OCI-LY3 (cell line): ENCODE measurements around the gene VSIG4.

Experiments used
- CTCF ChIP-seq: fragments of 200-600, 300-600 bp; sonication (generic); IDR thresholded peaks from 2 replicates; pipeline ENCODE4 v1.5.1; 2014; ENCODE audit warnings: antibody characterized with exemption, low read length, low read depth
- EZH2phosphoT487 ChIP-seq: fragments of 200-600 bp; shearing (Covaris generic); IDR thresholded peaks from 2 replicates; pipeline ENCODE4 v1.6.1; 2018; ENCODE audit warnings: antibody characterized with exemption, mixed run types, low read depth

DNA sequence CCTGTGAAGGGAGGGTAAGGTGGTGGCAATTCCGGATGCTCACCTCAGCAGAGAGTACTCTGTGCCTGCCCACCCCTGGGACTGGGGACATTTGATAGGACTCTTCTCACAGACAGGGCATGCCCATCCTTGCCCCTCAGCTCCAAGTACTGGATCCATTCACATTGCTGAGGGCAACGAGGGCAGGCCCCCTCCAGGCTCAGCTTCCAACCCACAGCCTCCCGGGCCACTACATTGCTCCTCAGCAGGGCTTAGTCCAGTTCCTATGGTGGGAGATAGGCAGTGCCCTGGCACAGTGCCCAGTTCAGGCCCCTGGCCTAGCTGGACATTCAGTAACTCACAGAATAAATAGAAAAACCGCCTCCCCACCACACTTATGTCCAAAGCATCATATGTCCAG is 15.1 kb upstream of the VSIG4 start:
- TF ChIP-seq CTCF: no peak
- TF ChIP-seq EZH2phosphoT487: no peak
